Esophagus muscularis mucosa (tissue), 4 donors: ENCODE data around the gene CNOT10. TPM values are rescaled to one million over a fixed set of nuclear protein-coding genes. Genes with fewer than 3 reads are reported as not detected.
A peak's percentile ranks its signal among the peaks of the same experiment; 100 is the strongest.

Experiments
- DNase-seq: peaks from one replicate; pipeline ENCODE4 v3.0.0-alpha.2; 2017; ENCODE audit errors: extremely low spot score
- H3K27ac ChIP-seq, 4 donors: fragments of 200-600 bp; sonication (generic); replicated peaks in 1 of 4; 1 replicate in 3 of 4; 2 replicates in 1 of 4; pipeline ENCODE4 v1.5.1; 2016 to 2019; ENCODE audit warnings: mild to moderate bottlenecking in 1 of 4
- H3K27me3 ChIP-seq, 4 donors: fragments of 200-600 bp; sonication (generic); one replicate each; pipeline versions ENCODE4 v1.5.1 to v1.6.0; 2016 to 2019
- H3K36me3 ChIP-seq, 4 donors: fragments of 200-600 bp; sonication (generic); one replicate each; pipeline ENCODE4 v1.5.1; 2016 to 2019
- H3K4me1 ChIP-seq, 4 donors: fragments of 200-600 bp; sonication (generic); one replicate each; pipeline ENCODE4 v1.5.1; 2016 to 2019
- H3K4me3 ChIP-seq, 4 donors: fragments of 200-600 bp; sonication (generic); 1 replicate in 2 of 4; 2 replicates in 2 of 4; pipeline ENCODE4 v1.5.1; 2016 to 2019; ENCODE audit warnings: mild to moderate bottlenecking in 4 of 4, moderate library complexity in 1 of 4
- H3K9me3 ChIP-seq, 4 donors: fragments of 200-600 bp; sonication (generic); 1 replicate in 3 of 4; 2 replicates in 1 of 4; pipeline ENCODE4 v1.5.1; 2016 to 2019
- EP300 ChIP-seq: sonication (generic); formaldehyde crosslinking; IDR thresholded peaks from one replicate; pipeline ENCODE4 v1.6.1; 2017; ENCODE audit warnings: antibody characterized with exemption
- POLR2A ChIP-seq: fragments of 450-650 bp; IDR thresholded peaks from one replicate; pipeline ENCODE4 v1.6.1; 2017; ENCODE audit warnings: antibody characterized with exemption, moderate library complexity, mild to moderate bottlenecking, low read depth
- POLR2AphosphoS5 ChIP-seq, 2 donors: sonication (generic); formaldehyde crosslinking; IDR thresholded peaks; one replicate each; pipeline ENCODE4 v1.6.1; 2017; ENCODE audit warnings: antibody characterized with exemption in 2 of 2
- WGBS: methylation state at CpG from one replicate; pipeline ENCODE4 v1.1.5; 2018; 5-methylcytosine and 5-hydroxymethylcytosine counted together
- intact Hi-C: fragments of 100-400 bp; cut with DNase I; formaldehyde crosslinking; loops from one replicate; pipeline ENCODE4 v1.15.1; 2023
- total RNA-seq, 4 donors: library from RNA; depleted of rRNA; stranded (reverse); fragments of >200 nt; gene quantifications; one replicate each; pipeline versions ENCODE4 v1.1.0 to v1.2.1, GENCODE V29; 2016
- TF ChIP-seq, protein P1 (sequence below), 3 experiments: fragments of 200-600 bp in 2 of 3; fragments of 450-650 bp in 1 of 3; sonication (generic) in 2 of 3; IDR thresholded peaks; one replicate each; pipeline ENCODE4 v1.5.1; 2017 to 2019; ENCODE audit warnings: antibody characterized with exemption in 3 of 3, mild to moderate bottlenecking in 2 of 3, moderate library complexity in 1 of 3

CNOT10 gene
- total RNA-seq, 4 donors from 2014 or later = 10.8 to 16.8 (median 15.4) TPM

GRCh38 chr3:32815841-32816438 is 131.0 kb downstream of the CNOT10 start:
- Histone ChIP-seq H3K4me1 (peaks cover 19 to 30% (median 29%) of the 10 kb centered on the region in 4 donors), H3K36me3 (no peaks in the 10 kb centered on the region), H3K27me3 (peaks cover 0 to 60% (median 39%) of the 10 kb centered on the region in 4 donors), H3K4me3 (peak overlapping the region in 3 of 4 donors; percentile 47 to 55 (median 50)), H3K27ac (no peak overlapping the region), H3K9me3 (no peaks in the 10 kb centered on the region)
- 31% methylated on average over 21 of the region's 21 CpGs for WGBS
- intact Hi-C loops = no loop called here
- no peak for DNase-seq
- TF ChIP-seq EP300 (no peak), POLR2A (no peak), POLR2AphosphoS5 (IDR thresholded peaks at IDR 0.05) (no peak)
- TF ChIP-seq, protein P1, sequence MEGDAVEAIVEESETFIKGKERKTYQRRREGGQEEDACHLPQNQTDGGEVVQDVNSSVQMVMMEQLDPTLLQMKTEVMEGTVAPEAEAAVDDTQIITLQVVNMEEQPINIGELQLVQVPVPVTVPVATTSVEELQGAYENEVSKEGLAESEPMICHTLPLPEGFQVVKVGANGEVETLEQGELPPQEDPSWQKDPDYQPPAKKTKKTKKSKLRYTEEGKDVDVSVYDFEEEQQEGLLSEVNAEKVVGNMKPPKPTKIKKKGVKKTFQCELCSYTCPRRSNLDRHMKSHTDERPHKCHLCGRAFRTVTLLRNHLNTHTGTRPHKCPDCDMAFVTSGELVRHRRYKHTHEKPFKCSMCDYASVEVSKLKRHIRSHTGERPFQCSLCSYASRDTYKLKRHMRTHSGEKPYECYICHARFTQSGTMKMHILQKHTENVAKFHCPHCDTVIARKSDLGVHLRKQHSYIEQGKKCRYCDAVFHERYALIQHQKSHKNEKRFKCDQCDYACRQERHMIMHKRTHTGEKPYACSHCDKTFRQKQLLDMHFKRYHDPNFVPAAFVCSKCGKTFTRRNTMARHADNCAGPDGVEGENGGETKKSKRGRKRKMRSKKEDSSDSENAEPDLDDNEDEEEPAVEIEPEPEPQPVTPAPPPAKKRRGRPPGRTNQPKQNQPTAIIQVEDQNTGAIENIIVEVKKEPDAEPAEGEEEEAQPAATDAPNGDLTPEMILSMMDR (IDR thresholded peaks at IDR 0.05) = no peak

- Histone ChIP-seq H3K9me3 (no peaks in the 10 kb centered on the region), H3K27me3 (peaks cover 0 to 68% (median 42%) of the 10 kb centered on the region in 4 donors), H3K4me3 (peak overlapping the region; percentile 47 to 55 (median 49)), H3K27ac (no peak overlapping the region), H3K36me3 (no peaks in the 10 kb centered on the region), H3K4me1 (peaks cover 19 to 34% (median 33%) of the 10 kb centered on the region in 4 donors)
- 0% methylated on average over 30 of the region's 85 CpGs for WGBS
- intact Hi-C loops = no loop called here
- DNase-seq = no peak
- TF ChIP-seq POLR2AphosphoS5 (IDR thresholded peaks at IDR 0.05) (no peak), POLR2A (no peak), EP300 (no peak)
- TF ChIP-seq, protein P1 (IDR thresholded peaks at IDR 0.05) = no peak
Measured at GRCh38 chr3:32816439-32817256, 131.7 kb downstream of the CNOT10 start.

DNA sequence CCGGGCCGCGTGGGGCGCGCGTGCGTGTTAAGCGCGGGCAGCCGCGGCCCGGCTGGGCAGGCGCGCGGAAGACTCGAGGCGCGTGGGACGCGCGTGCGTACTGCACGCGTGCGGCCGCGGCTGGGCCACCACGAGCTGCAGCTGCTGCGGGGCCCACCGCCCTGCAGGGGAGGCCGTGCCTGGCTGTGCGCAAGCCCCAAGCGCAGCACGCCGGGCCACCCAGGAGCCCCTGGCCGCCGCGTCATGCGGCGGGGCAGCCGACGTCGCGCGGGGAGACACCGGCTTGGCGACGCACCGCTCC is 132.2 kb downstream of the CNOT10 start:
- Histone ChIP-seq H3K4me1 (peaks cover 19 to 37% (median 36%) of the 10 kb centered on the region in 4 donors), H3K27me3 (peaks cover 0 to 73% (median 48%) of the 10 kb centered on the region in 4 donors), H3K27ac (no peak overlapping the region), H3K4me3 (peak overlapping the region; percentile 47 to 55 (median 49)), H3K9me3 (no peaks in the 10 kb centered on the region), H3K36me3 (no peaks in the 10 kb centered on the region)
- TF ChIP-seq POLR2AphosphoS5 (IDR thresholded peaks at IDR 0.05) = no peak
- TF ChIP-seq, protein P1 (IDR thresholded peaks at IDR 0.05) = no peak
- no peak for TF ChIP-seq EP300
- no peak for TF ChIP-seq POLR2A
- WGBS = no CpG with 5 or more reads among the region's 49 CpGs
- intact Hi-C loops = no loop called here
- no peak for DNase-seq

GRCh38 chr3:32817558-32818228 is 132.7 kb downstream of the CNOT10 start, which contains the start of gene TRIM71:
TSS of gene TRIM71 (plus strand) at chr3:32817997. CDS start at chr3:32818081, 84 bp downstream.
- no peaks in the 10 kb centered on the region for H3K36me3 ChIP-seq
- intact Hi-C loops = no loop called here
- peak within 1 kb of the TSS; percentile 47 to 55 (median 49) for H3K4me3 ChIP-seq
- no peaks in the 10 kb centered on the region for H3K9me3 ChIP-seq
- 1% methylated on average over 45 of the region's 59 CpGs for WGBS
- H3K27ac ChIP-seq = no peak within 1 kb of the TSS
- H3K27me3 ChIP-seq = peaks cover 0 to 75% (median 49%) of the 10 kb centered on the region in 4 donors
- TF ChIP-seq POLR2AphosphoS5 (IDR thresholded peaks at IDR 0.05) (no peak), POLR2A (no peak)
- TF ChIP-seq, protein P1 (IDR thresholded peaks at IDR 0.05) = no peak
- H3K4me1 ChIP-seq = peaks cover 19 to 37% (median 36%) of the 10 kb centered on the region in 4 donors
- DNase-seq = no peak
